Tibial nerve (tissue), 4 donors: ENCODE data around the gene BATF.

Experiments
- EP300 ChIP-seq, 2 donors: sonication (generic); formaldehyde crosslinking; IDR thresholded peaks; one replicate each; pipeline ENCODE4 v1.6.1; 2017; ENCODE audit warnings: antibody characterized with exemption in 2 of 2, mild to moderate bottlenecking in 1 of 2
- POLR2A ChIP-seq, 2 donors: fragments of 450-650 bp; IDR thresholded peaks; one replicate each; pipeline ENCODE4 v1.6.1; 2017; ENCODE audit warnings: antibody characterized with exemption in 2 of 2, mild to moderate bottlenecking in 2 of 2, moderate library complexity in 2 of 2
- TF ChIP-seq, protein P1 (sequence below), 5 experiments: fragments of 200-600 bp in 3 of 5; fragments of 450-650 bp in 2 of 5; sonication (generic) in 3 of 5; IDR thresholded peaks; one replicate each; pipeline ENCODE4 v1.5.1; 2016 to 2019; ENCODE audit warnings: antibody characterized with exemption in 5 of 5, mild to moderate bottlenecking in 3 of 5, moderate library complexity in 2 of 5

DNA sequence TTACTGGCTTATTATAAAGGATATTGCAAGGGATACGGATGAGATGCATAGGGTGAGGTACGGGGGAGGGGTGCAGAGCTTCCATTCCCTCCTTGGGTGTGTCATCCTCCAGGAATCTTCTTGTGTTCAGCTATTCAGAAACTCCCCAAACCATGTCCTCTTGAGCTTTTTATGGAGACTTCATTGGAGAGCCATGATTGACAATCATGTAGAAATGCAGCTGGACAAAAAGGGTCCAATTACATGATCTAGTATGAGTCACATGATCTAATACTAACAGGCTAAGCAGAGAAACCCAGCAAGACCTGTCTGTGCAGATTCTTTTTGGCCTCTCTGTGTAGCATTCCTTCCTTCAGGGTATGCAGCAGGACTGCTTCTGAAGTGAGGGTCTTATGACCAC is 32.2 kb downstream of the BATF start:
- TF ChIP-seq EP300 (IDR thresholded peaks at IDR 0.05), result no peak
- no peak for TF ChIP-seq POLR2A (IDR thresholded peaks at IDR 0.05)
- TF ChIP-seq, protein P1, sequence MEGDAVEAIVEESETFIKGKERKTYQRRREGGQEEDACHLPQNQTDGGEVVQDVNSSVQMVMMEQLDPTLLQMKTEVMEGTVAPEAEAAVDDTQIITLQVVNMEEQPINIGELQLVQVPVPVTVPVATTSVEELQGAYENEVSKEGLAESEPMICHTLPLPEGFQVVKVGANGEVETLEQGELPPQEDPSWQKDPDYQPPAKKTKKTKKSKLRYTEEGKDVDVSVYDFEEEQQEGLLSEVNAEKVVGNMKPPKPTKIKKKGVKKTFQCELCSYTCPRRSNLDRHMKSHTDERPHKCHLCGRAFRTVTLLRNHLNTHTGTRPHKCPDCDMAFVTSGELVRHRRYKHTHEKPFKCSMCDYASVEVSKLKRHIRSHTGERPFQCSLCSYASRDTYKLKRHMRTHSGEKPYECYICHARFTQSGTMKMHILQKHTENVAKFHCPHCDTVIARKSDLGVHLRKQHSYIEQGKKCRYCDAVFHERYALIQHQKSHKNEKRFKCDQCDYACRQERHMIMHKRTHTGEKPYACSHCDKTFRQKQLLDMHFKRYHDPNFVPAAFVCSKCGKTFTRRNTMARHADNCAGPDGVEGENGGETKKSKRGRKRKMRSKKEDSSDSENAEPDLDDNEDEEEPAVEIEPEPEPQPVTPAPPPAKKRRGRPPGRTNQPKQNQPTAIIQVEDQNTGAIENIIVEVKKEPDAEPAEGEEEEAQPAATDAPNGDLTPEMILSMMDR (IDR thresholded peaks at IDR 0.05), result no peak
